HCT116 (cell line): ENCODE measurements around the gene NFIX.

Experiments used
- CTCF ChIP-seq, 3 experiments: fragments of 200-600 bp in 1 of 3; sonication (generic) in 1 of 3; IDR thresholded peaks in 2 of 3; conservative IDR thresholded peaks in 1 of 3; 2 replicates each; pipeline ENCODE4 v1.5.1; 2012 to 2017; ENCODE audit warnings: low read depth in 2 of 3, low read length in 2 of 3, antibody characterized with exemption in 1 of 3, borderline replicate concordance in 1 of 3, control low read depth in 1 of 3, mild to moderate bottlenecking in 1 of 3, mixed read lengths in 1 of 3, mixed run types in 1 of 3, moderate library complexity in 1 of 3; ENCODE audit not compliant: insufficient read depth in 1 of 3
- EZH2phosphoT487 ChIP-seq: fragments of 200-600 bp; IDR thresholded peaks from 2 replicates; pipeline ENCODE4 v1.6.1; 2018; ENCODE audit warnings: antibody characterized with exemption, borderline replicate concordance
- POLR2A ChIP-seq: IDR thresholded peaks from 2 replicates; pipeline ENCODE4 v1.7.0; 2011; ENCODE audit warnings: borderline replicate concordance; ENCODE audit not compliant: insufficient read depth, insufficient read length; ENCODE audit errors: extremely low read depth
- RAD21 ChIP-seq: IDR thresholded peaks from 2 replicates; pipeline ENCODE4 v1.6.1; 2012; ENCODE audit warnings: low read depth, mild to moderate bottlenecking
- SIN3A ChIP-seq: IDR thresholded peaks from 2 replicates; pipeline ENCODE4 v1.6.1; 2012; ENCODE audit warnings: low read depth
- TCF7L2 ChIP-seq: IDR thresholded peaks from 2 replicates; pipeline ENCODE4 v1.7.0; 2011; ENCODE audit warnings: borderline replicate concordance, inconsistent platforms; ENCODE audit not compliant: insufficient read depth, insufficient read length; ENCODE audit errors: extremely low read depth
- YY1 ChIP-seq: IDR thresholded peaks from 2 replicates; pipeline ENCODE4 v1.6.1; 2011; ENCODE audit warnings: low read length, low read depth, moderate library complexity, mild to moderate bottlenecking; ENCODE audit not compliant: insufficient replicate concordance; ENCODE audit errors: extremely low read depth
- ZFX ChIP-seq: fragments of 450-650 bp; IDR thresholded peaks from 2 replicates; pipeline ENCODE4 v1.6.1; 2017

GRCh38 chr19:13095934-13096927 is 101.0 kb downstream of the NFIX start:
- TF ChIP-seq TCF7L2: no peak
- TF ChIP-seq ZFX: no peak
- no peak for TF ChIP-seq POLR2A
- 0 out of 6 replicates have a peak, but pooled peaks of 1 of the 3 experiments have one; percentile 16 for TF ChIP-seq CTCF (IDR thresholded peaks at IDR 0.05 in 2 of 3, conservative IDR thresholded peaks at IDR 0.05 in 1 of 3; ENCODE audit: borderline replicate concordance in 1 of 3, insufficient read depth in 1 of 3, low read depth in 2 of 3, low read length in 2 of 3)
- no peak for TF ChIP-seq YY1
- TF ChIP-seq RAD21: no peak
- no peak for TF ChIP-seq EZH2phosphoT487
- TF ChIP-seq SIN3A: no peak
